HT1080 (cell line): Measurements from ENCODE around the gene POLDIP2. TPM values are rescaled to one million over a fixed set of nuclear protein-coding genes. Genes with fewer than 3 reads are reported as not detected.

Experiments
- DNase-seq: peaks from one replicate; pipeline ENCODE4 v3.0.0-alpha.2; 2015; ENCODE audit warnings: low read depth
- total RNA-seq: library from RNA; depleted of rRNA; stranded (reverse); fragments of >200 nt; shearing (Covaris generic); gene quantifications from 2 replicates; pipeline ENCODE4 v1.2.3, GENCODE V29; 2014

POLDIP2 gene
- total RNA-seq, 1 experiment from 2014 or later = 192 TPM

- DNase-seq = no peak
Observed at GRCh38 chr17:28390563-28390962, 33.2 kb upstream of the POLDIP2 start.

DNA sequence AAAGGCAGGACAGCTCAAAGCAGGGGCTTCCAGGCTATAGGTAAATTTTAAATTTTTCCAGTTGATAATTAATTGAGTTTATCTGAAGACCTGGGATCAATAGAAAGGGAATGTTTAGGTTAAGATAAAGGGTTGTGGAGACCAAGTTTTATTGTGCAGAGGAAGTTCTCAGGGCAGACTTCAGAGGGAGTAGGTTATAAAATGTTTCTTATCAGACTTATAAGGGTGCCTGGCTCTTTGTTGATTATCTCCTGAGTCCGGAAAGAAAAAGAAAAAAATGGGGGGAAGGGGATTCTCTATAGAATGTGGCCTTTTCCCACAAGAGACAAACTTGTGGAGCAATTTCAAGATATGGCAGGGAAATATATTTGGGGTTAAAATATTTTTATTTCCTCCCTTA is 32.8 kb upstream of the POLDIP2 start:
- DNase-seq = no peak

DNA sequence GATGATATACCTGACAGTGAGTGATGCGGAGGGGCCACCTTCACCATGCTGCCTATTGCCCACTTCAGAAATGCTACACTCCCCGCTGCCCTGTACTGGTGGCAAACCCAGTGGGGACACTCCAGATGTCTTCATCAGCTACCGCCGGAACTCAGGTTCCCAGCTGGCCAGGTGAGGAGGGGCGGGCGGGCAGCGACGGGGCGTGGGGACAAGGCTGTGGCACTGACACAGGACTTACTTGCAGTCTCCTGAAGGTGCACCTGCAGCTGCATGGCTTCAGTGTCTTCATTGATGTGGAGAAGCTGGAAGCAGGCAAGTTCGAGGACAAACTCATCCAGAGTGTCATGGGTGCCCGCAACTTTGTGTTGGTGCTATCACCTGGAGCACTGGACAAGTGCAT is 30.8 kb upstream of the POLDIP2 start:
- no peak for DNase-seq

DNA sequence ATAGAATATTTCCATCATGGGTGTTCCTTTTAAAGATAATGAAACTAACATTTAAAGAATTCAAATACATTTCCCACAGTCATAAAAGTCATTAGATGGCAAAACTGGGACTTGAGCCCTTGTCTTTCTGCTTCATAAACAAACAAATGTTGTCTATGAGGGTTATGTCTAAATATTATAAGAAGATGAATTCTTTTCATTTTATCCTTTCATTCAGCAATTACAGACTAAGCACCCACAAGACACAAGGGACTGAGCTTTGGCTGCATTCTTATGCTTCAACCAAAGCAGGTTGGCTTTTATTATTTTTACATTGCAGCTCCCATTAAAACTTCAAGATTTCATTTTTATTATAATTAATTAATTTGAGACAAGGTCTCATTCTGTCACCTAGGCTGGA is 29.1 kb upstream of the POLDIP2 start:
- DNase-seq = no peak

DNA sequence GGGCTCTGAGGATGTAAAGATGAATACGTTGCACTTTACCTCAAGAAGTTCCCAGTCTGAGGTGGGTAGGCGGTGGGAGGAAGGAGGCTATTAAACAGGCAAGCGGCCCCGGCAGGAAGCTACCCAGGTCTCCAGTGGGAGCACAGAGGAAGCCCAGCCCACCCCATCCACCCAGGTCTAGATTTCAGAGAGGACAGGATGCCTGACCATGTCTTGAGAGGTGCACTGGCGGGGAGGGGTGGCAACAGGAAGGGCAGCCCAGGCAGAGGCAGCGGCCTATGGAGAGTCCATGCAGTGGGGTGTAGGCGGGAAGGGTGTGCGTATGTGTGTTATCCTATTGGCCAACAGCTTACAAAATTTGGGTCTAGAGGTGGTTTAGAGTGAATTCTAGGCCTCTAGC is 28.1 kb upstream of the POLDIP2 start:
- no peak for DNase-seq

DNA sequence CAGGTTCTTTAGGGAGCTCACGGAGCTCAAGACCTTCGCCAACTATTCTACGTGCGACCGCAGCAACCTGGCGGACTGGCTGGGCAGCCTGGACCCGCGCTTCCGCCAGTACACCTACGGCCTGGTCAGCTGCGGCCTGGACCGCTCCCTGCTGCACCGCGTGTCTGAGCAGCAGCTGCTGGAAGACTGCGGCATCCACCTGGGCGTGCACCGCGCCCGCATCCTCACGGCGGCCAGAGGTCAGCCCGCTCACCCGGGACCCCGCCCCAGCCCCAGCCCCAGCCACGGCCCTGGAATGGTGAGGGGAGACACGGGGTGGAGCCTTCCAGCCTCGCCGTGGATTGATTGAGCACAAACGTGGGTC is 27.7 kb upstream of the POLDIP2 start:
- no peak for DNase-seq

GRCh38 chr17:28384281-28385036 is 27.1 kb upstream of the POLDIP2 start:
- DNase-seq = no peak

DNA sequence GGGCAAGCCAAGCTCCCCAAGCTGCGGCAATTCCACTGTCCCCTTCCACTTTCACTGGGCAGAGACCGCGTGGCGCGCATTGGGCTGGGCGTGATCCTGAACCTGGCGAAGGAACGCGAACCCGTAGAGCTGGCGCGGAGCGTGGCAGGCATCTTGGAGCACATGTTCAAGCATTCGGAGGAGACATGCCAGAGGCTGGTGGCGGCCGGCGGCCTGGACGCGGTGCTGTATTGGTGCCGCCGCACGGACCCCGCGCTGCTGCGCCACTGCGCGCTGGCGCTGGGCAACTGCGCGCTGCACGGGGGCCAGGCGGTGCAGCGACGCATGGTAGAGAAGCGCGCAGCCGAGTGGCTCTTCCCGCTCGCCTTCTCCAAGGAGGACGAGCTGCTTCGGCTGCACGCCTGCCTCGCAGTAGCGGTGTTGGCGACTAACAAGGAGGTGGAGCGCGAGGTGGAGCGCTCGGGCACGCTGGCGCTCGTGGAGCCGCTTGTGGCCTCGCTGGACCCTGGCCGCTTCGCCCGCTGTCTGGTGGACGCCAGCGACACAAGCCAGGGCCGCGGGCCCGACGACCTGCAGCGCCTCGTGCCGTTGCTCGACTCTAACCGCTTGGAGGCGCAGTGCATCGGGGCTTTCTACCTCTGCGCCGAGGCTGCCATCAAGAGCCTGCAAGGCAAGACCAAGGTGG is 24.0 kb upstream of the POLDIP2 start:
- DNase-seq = no peak

DNA sequence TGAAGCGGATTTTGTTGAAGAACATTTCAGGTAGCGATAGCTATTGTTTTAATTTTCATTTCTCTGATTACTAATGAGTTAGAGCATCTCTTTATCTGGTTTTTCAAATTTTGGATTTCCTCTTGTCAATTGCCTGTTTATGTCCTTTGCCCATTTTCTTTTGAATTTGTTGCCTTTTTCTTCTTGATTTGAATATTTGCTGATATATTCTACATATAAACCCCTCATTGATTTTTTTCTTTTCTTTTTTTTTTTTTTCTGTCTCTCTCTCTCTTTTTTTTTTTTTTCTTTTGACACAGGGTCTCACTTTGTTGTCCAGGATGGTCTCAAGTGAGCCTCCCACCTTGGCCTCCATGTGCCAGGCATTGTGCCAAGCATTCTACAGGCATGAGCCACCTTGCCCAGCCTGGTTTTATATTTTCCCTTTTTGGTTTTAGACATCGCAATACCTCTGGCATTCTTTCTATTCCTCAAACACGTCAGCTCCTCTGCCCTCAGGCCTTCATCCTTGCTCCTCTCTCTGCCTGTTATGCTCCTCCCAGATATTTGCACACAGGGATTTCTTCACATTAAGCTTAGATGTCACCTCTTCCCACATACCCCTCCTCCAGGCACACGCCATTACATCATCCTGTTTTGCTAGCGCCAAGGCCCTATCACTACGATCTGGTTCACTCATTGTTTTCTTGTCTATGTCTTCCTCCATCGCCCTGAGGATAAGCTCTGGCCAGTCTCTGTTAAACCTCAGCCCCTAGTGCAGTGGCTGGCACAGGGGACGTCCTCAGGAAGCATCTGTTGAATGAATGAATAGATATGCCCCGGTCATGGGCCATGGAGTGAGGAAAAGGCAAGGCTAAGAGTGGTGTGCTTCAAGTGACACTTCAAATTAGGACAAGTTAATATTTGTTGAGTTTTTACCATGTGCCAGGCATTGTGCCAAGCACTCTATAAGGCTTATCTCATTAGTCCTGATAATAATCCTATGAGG is 22.8 kb upstream of the POLDIP2 start:
- DNase-seq = peak; percentile 52

DNA sequence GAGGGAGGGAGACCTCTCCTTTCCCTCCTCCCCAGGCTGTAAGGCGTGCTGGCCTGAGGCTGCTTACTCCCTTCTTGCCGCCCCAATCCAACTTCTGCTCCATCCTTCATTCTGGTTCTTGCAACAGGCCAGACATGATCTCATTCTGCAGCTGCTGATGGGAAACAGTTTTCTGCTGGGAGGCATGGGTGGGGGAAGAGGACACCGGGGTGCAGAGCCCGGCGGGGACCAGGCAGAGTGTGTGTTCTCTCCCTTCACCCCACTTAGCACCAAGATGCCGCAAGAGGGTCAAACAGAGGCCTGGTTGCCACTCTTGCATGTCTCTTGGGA is 15.6 kb upstream of the POLDIP2 start:
- no peak for DNase-seq

DNA sequence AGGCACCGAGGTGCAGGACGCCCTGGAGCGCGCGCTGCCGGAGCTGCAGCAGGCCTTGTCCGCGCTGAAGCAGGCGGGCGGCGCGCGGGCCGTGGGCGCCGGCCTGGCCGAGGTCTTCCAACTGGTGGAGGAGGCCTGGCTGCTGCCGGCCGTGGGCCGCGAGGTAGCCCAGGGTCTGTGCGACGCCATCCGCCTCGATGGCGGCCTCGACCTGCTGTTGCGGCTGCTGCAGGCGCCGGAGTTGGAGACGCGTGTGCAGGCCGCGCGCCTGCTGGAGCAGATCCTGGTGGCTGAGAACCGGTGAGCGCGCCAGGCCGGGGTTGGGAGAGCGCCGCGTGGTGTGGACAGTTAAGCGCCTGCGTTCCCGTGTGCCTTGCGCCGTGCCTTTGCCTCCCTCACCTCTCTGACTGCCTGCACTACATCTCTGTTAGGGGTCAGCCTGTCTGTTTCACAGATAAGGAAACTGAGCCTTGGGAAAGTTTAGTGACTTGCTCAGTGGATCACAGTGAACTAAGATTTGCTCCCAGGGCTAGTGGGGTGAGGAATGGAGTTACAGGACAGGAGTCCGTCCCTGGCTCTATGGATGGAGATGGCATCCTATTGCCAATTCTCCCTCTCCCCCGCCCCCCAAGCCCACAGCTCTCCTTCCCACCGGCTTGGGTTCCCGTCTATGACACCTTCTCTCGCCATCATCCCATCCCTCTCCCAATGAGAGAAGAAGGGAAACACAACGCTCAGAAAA is 15.0 kb upstream of the POLDIP2 start:
- no peak for DNase-seq

- DNase-seq = peak; percentile 81
Observed at GRCh38 chr17:28371245-28372202, 14.2 kb upstream of the POLDIP2 start, which contains the start of gene SARM1. SARM1 (plus strand) TSS chr17:28371694; CDS start chr17:28372033, 339 bp downstream.

DNA sequence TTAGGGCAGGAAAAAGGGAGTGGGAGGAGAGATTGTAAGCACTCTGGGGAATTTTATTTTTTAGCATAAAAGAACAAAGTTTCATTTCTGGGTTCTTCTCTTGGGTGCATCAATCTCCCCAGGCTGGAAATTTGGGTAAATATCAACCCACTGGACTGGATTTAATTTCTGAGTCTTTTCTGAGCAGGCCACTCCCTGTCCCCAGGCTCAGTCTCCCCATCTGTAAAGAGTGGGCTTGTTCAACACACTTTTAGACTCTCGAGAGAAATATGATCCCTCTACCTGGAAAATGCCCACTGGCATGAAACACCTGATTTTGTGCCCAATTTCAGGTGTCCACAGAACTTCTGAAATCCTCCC is 13.4 kb upstream of the POLDIP2 start:
- no peak for DNase-seq

DNA sequence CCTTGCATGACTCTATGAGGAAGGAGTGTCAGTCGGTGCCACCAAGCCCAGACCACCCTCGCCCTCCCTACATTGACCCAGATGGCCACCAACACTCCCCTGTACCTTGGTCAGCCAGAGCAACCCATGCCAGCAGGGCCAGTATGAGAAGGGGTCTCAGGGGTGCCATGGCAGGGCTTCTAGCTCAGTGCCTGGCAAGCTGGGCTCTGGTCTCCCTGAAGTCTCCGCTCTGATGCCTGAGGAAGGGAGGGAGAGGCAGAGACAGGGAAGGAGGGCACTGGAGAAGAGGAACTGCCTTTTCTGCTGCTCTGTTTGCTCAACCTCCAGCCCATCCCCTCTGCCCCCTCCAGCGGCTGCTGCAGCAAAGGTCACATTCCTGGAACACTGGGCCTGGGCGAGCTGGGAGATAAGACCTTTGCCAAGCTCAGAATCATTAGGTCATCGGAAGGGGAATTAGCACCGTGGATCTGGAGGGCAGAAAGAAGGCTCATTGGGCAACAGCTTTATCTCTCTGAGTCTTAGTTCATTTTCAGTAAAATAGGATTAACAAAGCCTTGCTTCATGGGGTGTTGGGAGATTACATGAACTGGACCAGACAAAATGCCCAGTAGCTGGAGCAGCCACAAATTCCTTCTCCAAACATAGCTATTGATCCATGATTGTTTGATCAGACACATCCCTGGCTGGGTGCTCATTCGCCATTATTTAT is 12.9 kb upstream of the POLDIP2 start, which contains the start of gene VTN:
TSS of gene VTN (minus strand) at position 273 of the 709 bp plus-strand sequence. CDS start at position 169, 104 bp downstream.
- no peak for DNase-seq

DNA sequence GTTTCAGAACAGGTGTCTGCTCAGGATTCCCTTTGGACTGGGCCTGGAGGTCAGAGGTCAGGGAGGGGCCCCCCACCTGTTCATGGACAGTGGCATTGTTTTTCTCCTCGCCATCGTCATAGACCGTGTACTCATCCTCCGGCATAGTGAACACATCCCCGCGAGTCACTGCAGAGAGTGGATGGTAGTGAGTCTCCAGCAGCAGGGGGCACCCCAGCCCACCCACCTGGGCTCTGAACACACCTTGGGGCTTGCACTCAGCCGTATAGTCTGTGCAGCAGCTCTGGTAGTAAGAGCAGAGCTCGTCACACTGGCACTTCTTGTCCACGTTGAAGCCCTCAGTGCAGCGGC is 12.3 kb upstream of the POLDIP2 start:
- DNase-seq = no peak

GRCh38 chr17:28368915-28369683 is 11.8 kb upstream of the POLDIP2 start:
- DNase-seq = no peak

GRCh38 chr17:28368306-28368831 is 11.0 kb upstream of the POLDIP2 start:
- DNase-seq = no peak

DNA sequence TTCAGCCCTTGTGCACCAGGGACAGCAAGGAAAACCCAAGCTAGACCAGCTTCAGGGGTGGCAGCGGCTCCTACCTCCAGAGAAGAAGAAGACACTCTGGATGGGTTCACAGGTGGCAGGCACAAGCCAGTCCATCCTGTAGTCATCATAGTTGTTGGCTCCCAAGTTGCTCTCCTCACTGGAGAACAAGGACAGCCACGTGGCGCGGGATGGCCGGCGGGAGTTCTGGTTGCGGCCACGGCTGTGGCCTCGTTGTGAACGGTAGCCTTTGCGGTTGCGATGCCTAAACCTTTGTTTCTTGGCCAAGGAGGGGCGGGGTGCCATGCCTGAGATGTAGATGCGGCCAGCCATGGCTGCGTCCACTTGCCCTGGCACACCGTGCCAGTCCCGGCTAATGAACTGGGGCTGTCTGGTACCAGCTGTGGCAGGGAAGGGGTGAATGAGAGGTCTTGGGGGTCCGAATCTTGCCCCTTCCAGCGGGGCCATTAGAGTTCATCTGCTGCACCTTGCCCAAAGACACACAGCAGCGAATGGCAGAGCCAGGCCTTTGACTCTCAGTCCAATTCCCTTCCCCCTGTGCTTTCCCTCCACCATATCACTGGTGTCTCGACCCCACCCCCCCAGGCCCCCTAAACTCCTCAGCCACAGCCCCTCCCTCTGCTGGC is 10.4 kb upstream of the POLDIP2 start:
- no peak for DNase-seq
